HEK293 (cell line): ENCODE data around the gene ACTR3C.

Experiments
- EGR2 ChIP-seq: fragments of 450-650 bp; formaldehyde crosslinking; IDR thresholded peaks from 2 replicates; pipeline ENCODE4 v1.5.1; 2016; ENCODE audit warnings: low read depth, missing biosample characterization, missing genetic modification characterization
- ZBTB7A ChIP-seq: fragments of 450-650 bp; formaldehyde crosslinking; IDR thresholded peaks from 2 replicates; pipeline ENCODE4 v1.5.1; 2016; ENCODE audit warnings: low read depth, missing biosample characterization, missing genetic modification characterization

DNA sequence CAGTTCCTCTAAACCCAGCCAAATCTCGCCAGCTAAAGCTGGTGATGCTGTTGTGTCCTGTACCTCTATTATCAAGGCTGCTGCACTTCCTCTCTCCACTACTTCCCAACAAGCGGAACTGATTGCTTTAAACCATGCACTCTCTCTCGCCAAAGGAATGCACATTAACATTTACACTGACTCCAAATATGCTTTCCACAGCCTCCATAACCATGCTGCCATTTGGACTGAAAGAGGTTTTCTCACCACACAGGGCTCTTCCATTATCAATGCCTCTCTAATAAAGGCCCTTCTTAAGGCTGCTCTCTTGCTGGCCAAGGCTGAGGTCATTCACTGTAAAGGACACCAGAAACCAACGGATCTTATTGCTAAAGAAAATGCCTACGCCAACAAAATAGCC lies 11.6 kb downstream of the ACTR3C start:
- TF ChIP-seq EGR2 (no peak), ZBTB7A (tag by site-specific recombination) (no peak)
